ENCODE results near the gene DOK5. TPM values are rescaled to one million over a fixed set of nuclear protein-coding genes. Genes with fewer than 3 reads are reported as not detected.

Gene DOK5
- total RNA-seq, 2 experiments from 2014 or later: not detected

GRCh38 chr20:54624706-54625390, 149.5 kb downstream of the DOK5 start:
- CTCF ChIA-PET: no interaction called here
- no peaks in the 10 kb centered on the region for H3K36me3 ChIP-seq (ENCODE audit: insufficient read depth, low read length)
- no peaks in the 10 kb centered on the region for H3K4me1 ChIP-seq (ENCODE audit: insufficient read depth, low read length)
- H3K27me3 ChIP-seq (ENCODE audit: control insufficient read depth in 1 of 2, insufficient read depth in 2 of 2, low read length in 2 of 2): peaks cover 0 to 2% of the 10 kb centered on the region in 2 experiments
- Mint-ChIP-seq H3K9me3 (no peaks in the 10 kb centered on the region), H3K4me1 (ENCODE audit: low read depth) (no peaks in the 10 kb centered on the region), H3K27ac (no peak overlapping the region), H3K4me3 (no peak overlapping the region), H3K36me3 (ENCODE audit: low read depth) (no peaks in the 10 kb centered on the region), H3K27me3 (peaks cover 12% of the 10 kb centered on the region)
- H3K4me3 ChIP-seq (ENCODE audit: low read length): no peak overlapping the region
- H3K9me3 ChIP-seq (ENCODE audit: control insufficient read depth in 1 of 2, insufficient read depth in 1 of 2, low read length in 2 of 2): no peaks in the 10 kb centered on the region
- intact Hi-C loops (cut with DNase I, micrococcal nuclease): no loop called here
- ATAC-seq (ENCODE audit: poor library complexity): no peak
- no peak overlapping the region for H3K27ac ChIP-seq (ENCODE audit: low read depth in 1 of 2, low read length in 2 of 2)
- no peak for DNase-seq
- TF ChIP-seq CTCF (IDR thresholded peaks at IDR 0.05): no peak
- POLR2A ChIA-PET: no interaction called here

DNA sequence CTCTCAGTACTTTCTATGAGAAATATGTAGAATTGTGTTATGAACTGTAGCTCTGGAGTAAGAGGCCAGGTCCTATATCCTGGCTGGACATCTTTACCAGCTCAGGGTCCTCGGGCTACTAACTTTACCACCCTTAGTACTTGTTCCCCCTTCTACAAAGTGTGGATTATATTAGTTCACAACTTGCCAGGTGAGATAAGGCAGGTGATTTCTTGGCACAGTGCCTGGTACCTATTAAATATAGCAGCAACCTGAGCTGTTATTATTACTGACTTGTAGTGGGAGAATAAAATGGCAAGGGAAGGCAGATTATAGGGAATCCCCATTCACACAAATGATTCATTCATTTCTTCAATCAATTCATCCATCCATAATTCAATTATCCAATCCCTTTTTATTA, 150.1 kb downstream of the DOK5 start:
- no peak for DNase-seq
- Histone ChIP-seq H3K36me3 (ENCODE audit: insufficient read depth, low read length) (no peaks in the 10 kb centered on the region), H3K4me3 (ENCODE audit: low read length) (no peak overlapping the region), H3K4me1 (ENCODE audit: insufficient read depth, low read length) (no peaks in the 10 kb centered on the region), H3K27me3 (ENCODE audit: control insufficient read depth in 1 of 2, insufficient read depth in 2 of 2, low read length in 2 of 2) (peaks cover 0 to 2% of the 10 kb centered on the region in 2 experiments), H3K9me3 (ENCODE audit: control insufficient read depth in 1 of 2, insufficient read depth in 1 of 2, low read length in 2 of 2) (no peaks in the 10 kb centered on the region), H3K27ac (ENCODE audit: low read depth in 1 of 2, low read length in 2 of 2) (no peak overlapping the region)
- Mint-ChIP-seq H3K4me1 (ENCODE audit: low read depth) (no peaks in the 10 kb centered on the region), H3K36me3 (ENCODE audit: low read depth) (no peaks in the 10 kb centered on the region), H3K27ac (no peak overlapping the region), H3K27me3 (peaks cover 12% of the 10 kb centered on the region), H3K9me3 (no peaks in the 10 kb centered on the region), H3K4me3 (no peak overlapping the region)
- no peak for TF ChIP-seq CTCF (IDR thresholded peaks at IDR 0.05)
- intact Hi-C loops (cut with DNase I, micrococcal nuclease): no loop called here
- ChIA-PET POLR2A (no interaction called here), CTCF (no interaction called here)
- ATAC-seq (ENCODE audit: poor library complexity): no peak

- ATAC-seq (ENCODE audit: poor library complexity) (no peak), DNase-seq (no peak)
- no peaks in the 10 kb centered on the region for H3K36me3 Mint-ChIP-seq (ENCODE audit: low read depth)
- Histone ChIP-seq H3K27ac (ENCODE audit: low read depth in 1 of 2, low read length in 2 of 2) (no peak overlapping the region), H3K4me1 (ENCODE audit: insufficient read depth, low read length) (no peaks in the 10 kb centered on the region), H3K4me3 (ENCODE audit: low read length) (no peak overlapping the region), H3K9me3 (ENCODE audit: control insufficient read depth in 1 of 2, insufficient read depth in 1 of 2, low read length in 2 of 2) (no peaks in the 10 kb centered on the region), H3K36me3 (ENCODE audit: insufficient read depth, low read length) (no peaks in the 10 kb centered on the region), H3K27me3 (ENCODE audit: control insufficient read depth in 1 of 2, insufficient read depth in 2 of 2, low read length in 2 of 2) (peaks cover 0 to 2% of the 10 kb centered on the region in 2 experiments)
- intact Hi-C loops (cut with DNase I, micrococcal nuclease): no loop called here
- no peaks in the 10 kb centered on the region for H3K4me1 Mint-ChIP-seq (ENCODE audit: low read depth)
- no peak overlapping the region for H3K27ac Mint-ChIP-seq
- H3K4me3 Mint-ChIP-seq: no peak overlapping the region
- H3K9me3 Mint-ChIP-seq: no peaks in the 10 kb centered on the region
- ChIA-PET CTCF (no interaction called here), POLR2A (no interaction called here)
- no peak for TF ChIP-seq CTCF (IDR thresholded peaks at IDR 0.05)
- peaks cover 7% of the 10 kb centered on the region for H3K27me3 Mint-ChIP-seq
Observed at GRCh38 chr20:54626126-54626525, 150.7 kb downstream of the DOK5 start.
